D721Med (cell line): Measurements from ENCODE around the gene TMTC4.
A peak's percentile ranks its signal among the peaks of the same experiment; 100 is the strongest.
"Not testable (repeated sequence)": the region's sequence is repeated elsewhere in the genome, so short reads cannot be mapped to it uniquely, and the experiment has no call there.

Experiments used
- DNase-seq: peaks from one replicate; pipeline ENCODE4 v3.0.0; 2011; ENCODE audit warnings: low spot score; ENCODE audit not compliant: insufficient read length
- FAIRE-seq: peaks from 2 replicates; lab custom pipeline; 2011; peaks lifted over from hg19 to GRCh38; lab: Jason Lieb, UNC
- TF ChIP-seq, protein P1 (sequence below): IDR thresholded peaks from 2 replicates; pipeline ENCODE4 v1.5.1; 2012; ENCODE audit warnings: mild to moderate bottlenecking, control low read depth; ENCODE audit not compliant: insufficient read depth; ENCODE audit errors: missing control alignments

Gene TMTC4

DNA sequence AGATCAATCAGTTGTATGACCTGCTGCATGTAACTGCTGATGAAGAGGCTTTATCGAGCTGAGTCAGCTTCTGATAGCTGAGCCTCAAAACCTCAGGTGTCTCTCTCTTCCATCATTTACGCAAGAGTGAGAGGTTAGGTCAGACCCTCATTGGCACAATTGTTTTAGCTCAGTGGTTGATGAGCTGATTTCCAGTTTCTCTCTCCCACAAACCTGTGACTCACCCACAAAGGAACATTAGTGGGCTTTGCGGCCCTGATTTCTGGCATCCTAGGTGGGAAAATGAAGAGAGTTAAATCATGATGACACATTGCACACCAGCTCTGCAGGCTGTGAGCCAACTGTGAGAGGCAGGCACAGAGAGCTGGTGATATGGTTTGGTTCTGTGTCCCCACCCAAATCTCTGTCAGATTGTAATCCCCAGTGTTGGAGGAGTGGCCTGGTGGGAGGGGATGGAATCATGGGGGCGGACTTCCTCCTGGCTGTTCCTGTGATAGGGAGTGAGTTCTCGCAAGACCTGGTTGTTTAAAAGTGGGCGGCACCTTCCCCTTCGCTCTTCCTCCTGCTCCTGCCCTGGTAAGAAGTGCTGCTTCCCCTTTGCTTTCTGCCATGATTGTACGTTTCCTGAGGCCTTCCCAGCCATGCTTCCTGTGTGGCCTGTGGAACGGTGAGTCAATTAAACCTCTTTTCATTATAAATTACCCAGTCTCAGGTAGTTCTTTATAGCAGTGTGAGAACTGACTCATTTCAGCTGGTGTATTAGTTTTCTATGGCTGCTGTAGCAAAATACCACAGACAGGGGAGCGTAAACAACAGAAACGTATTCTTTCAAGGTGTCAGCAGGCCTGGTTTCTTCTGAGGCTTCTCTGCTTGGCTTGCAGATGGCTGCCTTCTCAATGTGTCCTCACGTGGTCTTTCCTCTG is 33.5 kb upstream of the TMTC4 start:
- TF ChIP-seq, protein P1, sequence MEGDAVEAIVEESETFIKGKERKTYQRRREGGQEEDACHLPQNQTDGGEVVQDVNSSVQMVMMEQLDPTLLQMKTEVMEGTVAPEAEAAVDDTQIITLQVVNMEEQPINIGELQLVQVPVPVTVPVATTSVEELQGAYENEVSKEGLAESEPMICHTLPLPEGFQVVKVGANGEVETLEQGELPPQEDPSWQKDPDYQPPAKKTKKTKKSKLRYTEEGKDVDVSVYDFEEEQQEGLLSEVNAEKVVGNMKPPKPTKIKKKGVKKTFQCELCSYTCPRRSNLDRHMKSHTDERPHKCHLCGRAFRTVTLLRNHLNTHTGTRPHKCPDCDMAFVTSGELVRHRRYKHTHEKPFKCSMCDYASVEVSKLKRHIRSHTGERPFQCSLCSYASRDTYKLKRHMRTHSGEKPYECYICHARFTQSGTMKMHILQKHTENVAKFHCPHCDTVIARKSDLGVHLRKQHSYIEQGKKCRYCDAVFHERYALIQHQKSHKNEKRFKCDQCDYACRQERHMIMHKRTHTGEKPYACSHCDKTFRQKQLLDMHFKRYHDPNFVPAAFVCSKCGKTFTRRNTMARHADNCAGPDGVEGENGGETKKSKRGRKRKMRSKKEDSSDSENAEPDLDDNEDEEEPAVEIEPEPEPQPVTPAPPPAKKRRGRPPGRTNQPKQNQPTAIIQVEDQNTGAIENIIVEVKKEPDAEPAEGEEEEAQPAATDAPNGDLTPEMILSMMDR, result no peak
- FAIRE-seq (no peak), DNase-seq (no peak)

- not testable (repeated sequence) for DNase-seq
Measured at GRCh38 chr13:100698331-100698730, 23.7 kb upstream of the TMTC4 start.

GRCh38 chr13:100695509-100695773 is 20.8 kb upstream of the TMTC4 start:
- TF ChIP-seq, protein P1, result no peak
- no peak for DNase-seq
- no peak for FAIRE-seq

More at GRCh38 chr13:100698331-100698730, 23.7 kb upstream of the TMTC4 start:
- not testable (repeated sequence) for FAIRE-seq

GRCh38 chr13:100694722-100695508 is 20.3 kb upstream of the TMTC4 start:
- DNase-seq (peak; percentile 37), FAIRE-seq (no peak)
- TF ChIP-seq, protein P1, result peak; percentile 57

GRCh38 chr13:100689191-100689590 is 14.6 kb upstream of the TMTC4 start:
- TF ChIP-seq, protein P1, result no peak

DNA sequence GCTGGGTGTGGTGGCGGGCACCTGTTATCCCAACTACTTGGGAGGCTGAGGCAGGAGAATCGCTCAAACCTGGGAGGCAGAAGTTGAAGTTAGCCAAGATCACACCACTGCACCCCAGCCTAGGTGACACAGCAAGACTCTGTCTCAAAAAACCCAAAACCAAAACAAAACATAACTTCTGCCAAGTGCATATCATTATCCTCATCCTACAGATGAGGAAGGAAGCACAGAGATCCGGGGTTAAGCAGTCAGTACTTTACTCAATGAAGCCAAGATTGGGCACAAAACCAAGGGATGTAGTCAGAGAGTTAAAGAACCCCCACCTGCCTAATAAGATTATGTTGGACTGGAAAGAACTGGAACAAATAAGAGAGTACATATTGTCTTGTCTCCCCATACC is 5.5 kb upstream of the TMTC4 start:
- DNase-seq, result no peak
- FAIRE-seq, result no peak
- TF ChIP-seq, protein P1, result no peak

More at GRCh38 chr13:100689191-100689590, 14.6 kb upstream of the TMTC4 start:
- no peak for DNase-seq
- FAIRE-seq, result no peak

DNA sequence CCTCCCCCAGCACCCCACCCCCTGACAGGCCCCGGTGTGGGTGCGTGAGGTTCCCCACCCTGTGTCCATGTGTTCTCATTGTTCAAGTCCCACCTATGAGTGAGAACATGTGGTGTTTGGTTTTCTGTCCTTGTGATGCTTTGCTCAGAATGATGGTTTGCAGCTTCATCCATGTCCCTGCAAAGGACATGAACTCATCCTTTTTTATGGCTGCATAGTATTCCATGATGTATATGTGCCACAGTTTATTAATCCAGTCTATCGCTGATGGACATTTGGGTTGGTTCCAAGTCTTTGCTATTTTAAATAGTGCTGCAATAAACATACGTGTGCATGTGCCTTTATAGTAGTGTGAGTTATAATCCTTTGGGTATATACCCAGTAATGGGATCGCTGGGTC is 2.5 kb upstream of the TMTC4 start:
- DNase-seq, FAIRE-seq: not testable (repeated sequence)

- FAIRE-seq, result no peak
- DNase-seq, result no peak
- TF ChIP-seq, protein P1, result no peak
Measured at GRCh38 chr13:100675661-100676129, 1.1 kb upstream of the TMTC4 start.
